Calu3 (cell line): ENCODE results near the gene SLC25A34. TPM values are rescaled to one million over a fixed set of nuclear protein-coding genes. Genes with fewer than 3 reads are reported as not detected.

Experiments
- BruUV-seq: library from RNA; stranded (reverse); fragments of 400-500 nt; replicated peaks from 2 replicates; lab custom pipeline; 2021; lab: Mats Ljungman, UMichigan
- CTCF ChIA-PET: fragments of 300-600 bp; sonication (Branson Sonifier 250); formaldehyde crosslinking; loops from one replicate; lab custom pipeline; 2022; ENCODE audit warnings: antibody characterized with exemption; lab: Charles Lee
- DNase-seq: peaks from one replicate; pipeline ENCODE4 v3.0.0; 2022
- H3K27ac Mint-ChIP-seq: one replicate; pipeline ENCODE4 v1.8.0; 2022; ENCODE audit warnings: mixed read lengths; ENCODE audit not compliant: unreplicated experiment
- H3K27me3 Mint-ChIP-seq: one replicate; pipeline ENCODE4 v1.8.0; 2022; ENCODE audit warnings: mixed read lengths; ENCODE audit not compliant: unreplicated experiment
- H3K36me3 Mint-ChIP-seq: one replicate; pipeline ENCODE4 v1.8.0; 2022; ENCODE audit warnings: mild to moderate bottlenecking, moderate library complexity, mixed read lengths; ENCODE audit not compliant: insufficient read depth, unreplicated experiment
- H3K4me1 Mint-ChIP-seq: one replicate; pipeline ENCODE4 v1.8.0; 2022; ENCODE audit warnings: mild to moderate bottlenecking, low read depth, mixed read lengths; ENCODE audit not compliant: unreplicated experiment
- H3K4me3 Mint-ChIP-seq: one replicate; pipeline ENCODE4 v1.8.0; 2022; ENCODE audit warnings: mild to moderate bottlenecking, low read depth, moderate library complexity, mixed read lengths; ENCODE audit not compliant: unreplicated experiment
- H3K9me3 Mint-ChIP-seq: one replicate; pipeline ENCODE4 v1.8.0; 2022; ENCODE audit warnings: low read depth, mixed read lengths; ENCODE audit not compliant: unreplicated experiment
- intact Hi-C: fragments of 100-400 bp; cut with micrococcal nuclease; formaldehyde crosslinking; loops from one replicate; pipeline ENCODE4 v1.10.0; 2022; ENCODE audit not compliant: unreplicated experiment
- total RNA-seq: library from RNA; stranded (reverse); gene quantifications from 2 replicates; pipeline ENCODE4 v1.2.3, GENCODE V29; 2022
- TF ChIP-seq, protein P1 (sequence below): fragments of 200-600 bp; IDR thresholded peaks from one replicate; pipeline ENCODE4 v1.8.0; 2022; ENCODE audit warnings: antibody characterized with exemption; ENCODE audit not compliant: unreplicated experiment

SLC25A34 gene
- total RNA-seq, 1 experiment from 2014 or later = 0.68 TPM

- Mint-ChIP-seq H3K27me3 (no peaks in the 10 kb centered on the region), H3K36me3 (peaks cover 13% of the 10 kb centered on the region), H3K4me3 (no peak overlapping the region), H3K27ac (no peak overlapping the region), H3K4me1 (no peaks in the 10 kb centered on the region), H3K9me3 (no peaks in the 10 kb centered on the region)
- intact Hi-C loops = no loop called here
- CTCF ChIA-PET = interaction anchor here (0.6 kb wide), 1 partner anchor 548 kb away, joined by 3 read pairs; no protein-coding TSS in a partner anchor
- no TSS peak for BruUV-seq
- no peak for DNase-seq
- TF ChIP-seq, protein P1, sequence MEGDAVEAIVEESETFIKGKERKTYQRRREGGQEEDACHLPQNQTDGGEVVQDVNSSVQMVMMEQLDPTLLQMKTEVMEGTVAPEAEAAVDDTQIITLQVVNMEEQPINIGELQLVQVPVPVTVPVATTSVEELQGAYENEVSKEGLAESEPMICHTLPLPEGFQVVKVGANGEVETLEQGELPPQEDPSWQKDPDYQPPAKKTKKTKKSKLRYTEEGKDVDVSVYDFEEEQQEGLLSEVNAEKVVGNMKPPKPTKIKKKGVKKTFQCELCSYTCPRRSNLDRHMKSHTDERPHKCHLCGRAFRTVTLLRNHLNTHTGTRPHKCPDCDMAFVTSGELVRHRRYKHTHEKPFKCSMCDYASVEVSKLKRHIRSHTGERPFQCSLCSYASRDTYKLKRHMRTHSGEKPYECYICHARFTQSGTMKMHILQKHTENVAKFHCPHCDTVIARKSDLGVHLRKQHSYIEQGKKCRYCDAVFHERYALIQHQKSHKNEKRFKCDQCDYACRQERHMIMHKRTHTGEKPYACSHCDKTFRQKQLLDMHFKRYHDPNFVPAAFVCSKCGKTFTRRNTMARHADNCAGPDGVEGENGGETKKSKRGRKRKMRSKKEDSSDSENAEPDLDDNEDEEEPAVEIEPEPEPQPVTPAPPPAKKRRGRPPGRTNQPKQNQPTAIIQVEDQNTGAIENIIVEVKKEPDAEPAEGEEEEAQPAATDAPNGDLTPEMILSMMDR = no peak
These were observed 7.0 kb upstream of the SLC25A34 start for GRCh38 chr1:15728937-15729657.

GRCh38 chr1:15730423-15730822 lies 5.6 kb upstream of the SLC25A34 start:
- Mint-ChIP-seq H3K4me3 (no peak overlapping the region), H3K27ac (no peak overlapping the region), H3K36me3 (peaks cover 13% of the 10 kb centered on the region), H3K4me1 (no peaks in the 10 kb centered on the region), H3K9me3 (no peaks in the 10 kb centered on the region), H3K27me3 (no peaks in the 10 kb centered on the region)
- TF ChIP-seq, protein P1 = no peak
- CTCF ChIA-PET = no interaction called here
- no TSS peak for BruUV-seq
- DNase-seq = no peak
- intact Hi-C loops = no loop called here

GRCh38 chr1:15730936-15731335 lies 5.1 kb upstream of the SLC25A34 start:
- intact Hi-C loops = no loop called here
- DNase-seq = no peak
- Mint-ChIP-seq H3K36me3 (peaks cover 13% of the 10 kb centered on the region), H3K27me3 (no peaks in the 10 kb centered on the region), H3K9me3 (no peaks in the 10 kb centered on the region), H3K27ac (no peak overlapping the region), H3K4me3 (no peak overlapping the region), H3K4me1 (no peaks in the 10 kb centered on the region)
- CTCF ChIA-PET = interaction anchor here (0.6 kb wide), 1 partner anchor 65 kb away, joined by 3 read pairs; no protein-coding TSS in a partner anchor
- TF ChIP-seq, protein P1 = no peak
- no TSS peak for BruUV-seq

- no peak overlapping the region for H3K27ac Mint-ChIP-seq
- no peak for DNase-seq
- H3K9me3 Mint-ChIP-seq = no peaks in the 10 kb centered on the region
- TF ChIP-seq, protein P1 = no peak
- H3K27me3 Mint-ChIP-seq = no peaks in the 10 kb centered on the region
- no TSS peak for BruUV-seq
- intact Hi-C loops = no loop called here
- CTCF ChIA-PET = no interaction called here
- H3K4me3 Mint-ChIP-seq = no peak overlapping the region
- H3K4me1 Mint-ChIP-seq = no peaks in the 10 kb centered on the region
- H3K36me3 Mint-ChIP-seq = peaks cover 13% of the 10 kb centered on the region
These were observed 4.0 kb upstream of the SLC25A34 start for GRCh38 chr1:15731735-15732685.
